ENCODE data around the gene ALOX15B. TPM values are rescaled to one million over a fixed set of nuclear protein-coding genes. Genes with fewer than 3 reads are reported as not detected.

The ALOX15B gene
- total RNA-seq, 1 donor from 2014 or later = not detected

- Histone ChIP-seq H3K79me2 (ENCODE audit: low read depth) (no peaks in the 10 kb centered on the region), H3K4me1 (no peaks in the 10 kb centered on the region), H3K4me3 (no peak overlapping the region), H3K4me2 (no peak overlapping the region), H2AFZ (replicated peaks) (no peak overlapping the region), H3K9ac (no peak overlapping the region), H3K27me3 (peaks cover 12% of the 10 kb centered on the region), H3K9me3 (ENCODE audit: low read depth) (no peaks in the 10 kb centered on the region), H4K20me1 (ENCODE audit: low read depth) (no peaks in the 10 kb centered on the region), H3F3A (ENCODE audit: low read depth) (no peaks in the 10 kb centered on the region), H3K27ac (no peak overlapping the region), H3K36me3 (no peaks in the 10 kb centered on the region)
- Mint-ChIP-seq H3K4me3 (no peak overlapping the region), H3K27me3 (ENCODE audit: insufficient read depth, low read depth) (peaks cover 12% of the 10 kb centered on the region), H3K36me3 (no peaks in the 10 kb centered on the region), H3K9me3 (peaks cover 2% of the 10 kb centered on the region), H3K27ac (no peak overlapping the region), H3K4me1 (no peaks in the 10 kb centered on the region)
- TF ChIP-seq EZH2 (IDR thresholded peaks at IDR 0.05) = no peak
- no peak for TF ChIP-seq CTCF (IDR thresholded peaks at IDR 0.05)
- no peak for TF ChIP-seq EZH2phosphoT487 (IDR thresholded peaks at IDR 0.05)
- DNase-seq (ENCODE audit: low spot score) = no peak
These were observed 8.9 kb downstream of the ALOX15B start for GRCh38 chr17:8047769-8048110.

- Mint-ChIP-seq H3K27me3 (ENCODE audit: insufficient read depth, low read depth) (peaks cover 11% of the 10 kb centered on the region), H3K9me3 (peaks cover 2% of the 10 kb centered on the region), H3K4me3 (no peak overlapping the region), H3K36me3 (no peaks in the 10 kb centered on the region), H3K4me1 (no peaks in the 10 kb centered on the region), H3K27ac (no peak overlapping the region)
- Histone ChIP-seq H3K27me3 (peaks cover 16% of the 10 kb centered on the region), H3F3A (ENCODE audit: low read depth) (no peaks in the 10 kb centered on the region), H4K20me1 (ENCODE audit: low read depth) (no peaks in the 10 kb centered on the region), H3K4me3 (no peak overlapping the region), H2AFZ (replicated peaks) (no peak overlapping the region), H3K36me3 (no peaks in the 10 kb centered on the region), H3K27ac (no peak overlapping the region), H3K9ac (no peak overlapping the region), H3K4me1 (no peaks in the 10 kb centered on the region), H3K4me2 (no peak overlapping the region), H3K79me2 (ENCODE audit: low read depth) (no peaks in the 10 kb centered on the region), H3K9me3 (ENCODE audit: low read depth) (no peaks in the 10 kb centered on the region)
- no peak for TF ChIP-seq CTCF (IDR thresholded peaks at IDR 0.05)
- no peak for TF ChIP-seq EZH2 (IDR thresholded peaks at IDR 0.05)
- no peak for TF ChIP-seq EZH2phosphoT487 (IDR thresholded peaks at IDR 0.05)
- DNase-seq (ENCODE audit: low spot score) = no peak
These were observed 9.4 kb downstream of the ALOX15B start for GRCh38 chr17:8048236-8048635.

DNA sequence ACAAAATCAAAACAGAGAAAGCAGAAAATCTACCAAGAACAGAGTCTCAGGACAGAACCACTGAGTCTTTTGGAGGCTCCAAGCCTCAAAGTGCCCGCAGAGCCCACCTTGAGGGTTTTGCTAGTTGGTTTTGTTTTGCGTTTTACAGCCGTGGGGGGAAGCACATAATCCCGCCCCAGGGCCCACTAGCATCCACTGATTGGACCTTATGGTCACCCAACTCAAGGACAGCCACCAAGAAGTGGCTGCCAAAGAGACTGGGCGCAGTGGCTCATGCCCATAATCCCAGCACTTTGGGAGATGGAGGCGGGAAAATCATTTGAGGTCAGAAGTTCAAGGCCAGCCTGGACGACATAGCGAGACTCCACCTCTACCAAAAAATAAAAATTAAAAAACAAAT lies 9.9 kb downstream of the ALOX15B start:
- Mint-ChIP-seq H3K27me3 (ENCODE audit: insufficient read depth, low read depth) (peaks cover 7% of the 10 kb centered on the region), H3K36me3 (no peaks in the 10 kb centered on the region), H3K4me3 (no peak overlapping the region), H3K4me1 (no peaks in the 10 kb centered on the region), H3K27ac (no peak overlapping the region), H3K9me3 (peaks cover 2% of the 10 kb centered on the region)
- H3K79me2 ChIP-seq (ENCODE audit: low read depth) = no peaks in the 10 kb centered on the region
- no peaks in the 10 kb centered on the region for H4K20me1 ChIP-seq (ENCODE audit: low read depth)
- H2AFZ ChIP-seq (replicated peaks) = no peak overlapping the region
- no peaks in the 10 kb centered on the region for H3K4me1 ChIP-seq
- H3K27me3 ChIP-seq = peaks cover 16% of the 10 kb centered on the region
- H3K9ac ChIP-seq = no peak overlapping the region
- H3K27ac ChIP-seq = no peak overlapping the region
- TF ChIP-seq EZH2 (IDR thresholded peaks at IDR 0.05) = no peak
- no peak for TF ChIP-seq CTCF (IDR thresholded peaks at IDR 0.05)
- no peak for TF ChIP-seq EZH2phosphoT487 (IDR thresholded peaks at IDR 0.05)
- H3K9me3 ChIP-seq (ENCODE audit: low read depth) = no peaks in the 10 kb centered on the region
- no peaks in the 10 kb centered on the region for H3K36me3 ChIP-seq
- H3K4me2 ChIP-seq = no peak overlapping the region
- no peak overlapping the region for H3K4me3 ChIP-seq
- H3F3A ChIP-seq (ENCODE audit: low read depth) = no peaks in the 10 kb centered on the region
- no peak for DNase-seq (ENCODE audit: low spot score)

DNA sequence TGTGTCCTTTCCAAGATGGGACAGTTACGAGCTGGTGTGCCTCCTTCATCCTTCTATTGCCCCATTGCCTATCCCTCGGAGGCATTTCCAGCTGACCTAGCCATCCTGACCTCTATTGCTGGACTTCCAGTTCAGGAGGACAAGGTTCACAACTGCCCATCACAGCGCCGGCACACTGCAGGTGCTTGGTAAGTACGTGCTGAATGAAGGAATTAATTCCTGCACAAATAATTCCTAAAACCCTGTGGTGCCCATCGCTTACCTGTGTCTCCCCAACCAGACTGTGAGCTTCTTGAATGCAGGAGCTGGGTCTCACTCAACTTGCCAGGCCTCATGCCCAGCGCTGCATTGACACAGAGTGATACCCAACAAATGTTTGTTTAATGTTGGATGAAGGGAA lies 13.0 kb downstream of the ALOX15B start:
- Mint-ChIP-seq H3K36me3 (no peaks in the 10 kb centered on the region), H3K4me1 (no peaks in the 10 kb centered on the region), H3K27me3 (ENCODE audit: insufficient read depth, low read depth) (peaks cover 7% of the 10 kb centered on the region), H3K27ac (no peak overlapping the region), H3K4me3 (peak overlapping the region; percentile 10), H3K9me3 (peaks cover 2% of the 10 kb centered on the region)
- no peak overlapping the region for H2AFZ ChIP-seq (replicated peaks)
- no peak overlapping the region for H3K27ac ChIP-seq
- no peaks in the 10 kb centered on the region for H3K4me1 ChIP-seq
- H4K20me1 ChIP-seq (ENCODE audit: low read depth) = no peaks in the 10 kb centered on the region
- no peaks in the 10 kb centered on the region for H3K79me2 ChIP-seq (ENCODE audit: low read depth)
- H3F3A ChIP-seq (ENCODE audit: low read depth) = no peaks in the 10 kb centered on the region
- H3K9me3 ChIP-seq (ENCODE audit: low read depth) = no peaks in the 10 kb centered on the region
- H3K9ac ChIP-seq = no peak overlapping the region
- no peaks in the 10 kb centered on the region for H3K36me3 ChIP-seq
- no peak for DNase-seq (ENCODE audit: low spot score)
- no peak overlapping the region for H3K4me2 ChIP-seq
- no peak overlapping the region for H3K4me3 ChIP-seq
- H3K27me3 ChIP-seq = peaks cover 25% of the 10 kb centered on the region
- TF ChIP-seq EZH2 (IDR thresholded peaks at IDR 0.05) = no peak
- TF ChIP-seq EZH2phosphoT487 (IDR thresholded peaks at IDR 0.05) = no peak
- no peak for TF ChIP-seq CTCF (IDR thresholded peaks at IDR 0.05)
